HCT116 (cell line): Measurements from ENCODE around the gene RFC4.

Experiments
- CEBPB ChIP-seq: IDR thresholded peaks from 2 replicates; pipeline ENCODE4 v1.6.1; 2012; ENCODE audit warnings: low read depth
- CTCF ChIP-seq, 3 experiments: fragments of 200-600 bp in 1 of 3; sonication (generic) in 1 of 3; IDR thresholded peaks in 2 of 3; conservative IDR thresholded peaks in 1 of 3; 2 replicates each; pipeline ENCODE4 v1.5.1; 2012 to 2017; ENCODE audit warnings: low read depth in 2 of 3, low read length in 2 of 3, antibody characterized with exemption in 1 of 3, borderline replicate concordance in 1 of 3, control low read depth in 1 of 3, mild to moderate bottlenecking in 1 of 3, mixed read lengths in 1 of 3, mixed run types in 1 of 3, moderate library complexity in 1 of 3; ENCODE audit not compliant: insufficient read depth in 1 of 3
- EZH2 ChIP-seq: fragments of 200-600 bp; sonication (generic); IDR thresholded peaks from 2 replicates; pipeline ENCODE4 v1.6.1; 2017; ENCODE audit warnings: antibody characterized with exemption, mixed run types
- EZH2phosphoT487 ChIP-seq: fragments of 200-600 bp; IDR thresholded peaks from 2 replicates; pipeline ENCODE4 v1.6.1; 2018; ENCODE audit warnings: antibody characterized with exemption, borderline replicate concordance
- FOSL1 ChIP-seq: IDR thresholded peaks from 2 replicates; pipeline ENCODE4 v1.6.1; 2012; ENCODE audit warnings: low read depth
- JUND ChIP-seq: IDR thresholded peaks from 2 replicates; pipeline ENCODE4 v1.6.1; 2012
- POLR2A ChIP-seq: IDR thresholded peaks from 2 replicates; pipeline ENCODE4 v1.7.0; 2011; ENCODE audit warnings: borderline replicate concordance; ENCODE audit not compliant: insufficient read depth, insufficient read length; ENCODE audit errors: extremely low read depth
- POLR2AphosphoS5 ChIP-seq: IDR thresholded peaks from 2 replicates; pipeline ENCODE4 v1.6.1; 2011; ENCODE audit warnings: mild to moderate bottlenecking, low read depth, low read length, moderate library complexity
- RAD21 ChIP-seq: IDR thresholded peaks from 2 replicates; pipeline ENCODE4 v1.6.1; 2012; ENCODE audit warnings: low read depth, mild to moderate bottlenecking
- SIN3A ChIP-seq: IDR thresholded peaks from 2 replicates; pipeline ENCODE4 v1.6.1; 2012; ENCODE audit warnings: low read depth
- ZFX ChIP-seq: fragments of 450-650 bp; IDR thresholded peaks from 2 replicates; pipeline ENCODE4 v1.6.1; 2017
- TF ChIP-seq, protein P1 (sequence below): IDR thresholded peaks from 2 replicates; pipeline ENCODE4 v1.6.1; 2011; ENCODE audit warnings: mild to moderate bottlenecking, low read length, moderate library complexity; ENCODE audit not compliant: insufficient replicate concordance; ENCODE audit errors: extremely low read depth

- TF ChIP-seq FOSL1 (no peak), EZH2 (no peak), CTCF (IDR thresholded peaks at IDR 0.05 in 2 of 3, conservative IDR thresholded peaks at IDR 0.05 in 1 of 3; ENCODE audit: borderline replicate concordance in 1 of 3, insufficient read depth in 1 of 3, low read depth in 2 of 3, low read length in 2 of 3) (no peak), POLR2A (no peak), RAD21 (no peak), CEBPB (no peak), JUND (no peak), EZH2phosphoT487 (no peak), POLR2AphosphoS5 (no peak), SIN3A (no peak), ZFX (no peak)
- TF ChIP-seq, protein P1, sequence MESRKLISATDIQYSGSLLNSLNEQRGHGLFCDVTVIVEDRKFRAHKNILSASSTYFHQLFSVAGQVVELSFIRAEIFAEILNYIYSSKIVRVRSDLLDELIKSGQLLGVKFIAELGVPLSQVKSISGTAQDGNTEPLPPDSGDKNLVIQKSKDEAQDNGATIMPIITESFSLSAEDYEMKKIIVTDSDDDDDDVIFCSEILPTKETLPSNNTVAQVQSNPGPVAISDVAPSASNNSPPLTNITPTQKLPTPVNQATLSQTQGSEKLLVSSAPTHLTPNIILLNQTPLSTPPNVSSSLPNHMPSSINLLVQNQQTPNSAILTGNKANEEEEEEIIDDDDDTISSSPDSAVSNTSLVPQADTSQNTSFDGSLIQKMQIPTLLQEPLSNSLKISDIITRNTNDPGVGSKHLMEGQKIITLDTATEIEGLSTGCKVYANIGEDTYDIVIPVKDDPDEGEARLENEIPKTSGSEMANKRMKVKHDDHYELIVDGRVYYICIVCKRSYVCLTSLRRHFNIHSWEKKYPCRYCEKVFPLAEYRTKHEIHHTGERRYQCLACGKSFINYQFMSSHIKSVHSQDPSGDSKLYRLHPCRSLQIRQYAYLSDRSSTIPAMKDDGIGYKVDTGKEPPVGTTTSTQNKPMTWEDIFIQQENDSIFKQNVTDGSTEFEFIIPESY = no peak
Observed at GRCh38 chr3:186750316-186750715, 56.0 kb downstream of the RFC4 start.
